Measurements from ENCODE around the gene CORO7. TPM values are rescaled to one million over a fixed set of nuclear protein-coding genes. Genes with fewer than 3 reads are reported as not detected.

CORO7 gene
- total RNA-seq, 1 donor from 2014 or later = 52.4 TPM

- peak overlapping the region; percentile 26 for H3K27ac ChIP-seq
- TF ChIP-seq CTCF (IDR thresholded peaks at IDR 0.05) = no peak
- H3K4me3 ChIP-seq = no peak overlapping the region
- ATAC-seq (no peak), DNase-seq (no peak)
- peaks cover 8% of the 10 kb centered on the region for H3K4me1 ChIP-seq
- H3K9me3 ChIP-seq = no peaks in the 10 kb centered on the region
- intact Hi-C loops (cut with DNase I) = no loop called here
- H3K36me3 ChIP-seq = peaks cover 50% of the 10 kb centered on the region
- H3K27me3 ChIP-seq = no peaks in the 10 kb centered on the region
These were observed 30.5 kb downstream of the CORO7 start for GRCh38 chr16:4385789-4386450.

GRCh38 chr16:4385066-4385788 is 31.2 kb downstream of the CORO7 start:
- intact Hi-C loops (cut with DNase I) = no loop called here
- no peak for ATAC-seq
- no peak for TF ChIP-seq CTCF (IDR thresholded peaks at IDR 0.05)
- Histone ChIP-seq H3K4me3 (no peak overlapping the region), H3K36me3 (peaks cover 52% of the 10 kb centered on the region), H3K9me3 (no peaks in the 10 kb centered on the region), H3K4me1 (peaks cover 8% of the 10 kb centered on the region), H3K27ac (no peak overlapping the region), H3K27me3 (no peaks in the 10 kb centered on the region)
- no peak for DNase-seq

- Histone ChIP-seq H3K4me1 (peaks cover 5% of the 10 kb centered on the region), H3K36me3 (peaks cover 54% of the 10 kb centered on the region)
These were observed 31.9 kb downstream of the CORO7 start for GRCh38 chr16:4384509-4384942.

GRCh38 chr16:4383591-4384444 is 32.6 kb downstream of the CORO7 start:
- no peak for ATAC-seq
- Histone ChIP-seq H3K36me3 (peaks cover 54% of the 10 kb centered on the region), H3K27ac (no peak overlapping the region), H3K27me3 (no peaks in the 10 kb centered on the region), H3K4me1 (no peaks in the 10 kb centered on the region), H3K9me3 (no peaks in the 10 kb centered on the region), H3K4me3 (no peak overlapping the region)
- no peak for TF ChIP-seq CTCF (IDR thresholded peaks at IDR 0.05)
- intact Hi-C loops (cut with DNase I) = no loop called here
- no peak for DNase-seq

More at GRCh38 chr16:4384509-4384942, 31.9 kb downstream of the CORO7 start:
- ATAC-seq (no peak), DNase-seq (no peak)
- Histone ChIP-seq H3K27me3 (no peaks in the 10 kb centered on the region), H3K4me3 (no peak overlapping the region), H3K27ac (no peak overlapping the region), H3K9me3 (no peaks in the 10 kb centered on the region)
- TF ChIP-seq CTCF (IDR thresholded peaks at IDR 0.05) = no peak
- intact Hi-C loops (cut with DNase I) = no loop called here

- H3K27ac ChIP-seq = no peak overlapping the region
- no peak for ATAC-seq
- no peaks in the 10 kb centered on the region for H3K9me3 ChIP-seq
- no peak overlapping the region for H3K4me3 ChIP-seq
- peaks cover 3% of the 10 kb centered on the region for H3K4me1 ChIP-seq
- no peak for DNase-seq
- no peak for TF ChIP-seq CTCF (IDR thresholded peaks at IDR 0.05)
- intact Hi-C loops (cut with DNase I) = no loop called here
- H3K27me3 ChIP-seq = no peaks in the 10 kb centered on the region
- H3K36me3 ChIP-seq = peaks cover 50% of the 10 kb centered on the region
These were observed 33.5 kb downstream of the CORO7 start for GRCh38 chr16:4382795-4383357.
